Liver (tissue), 9 donors: ENCODE results near the gene CDIPT. TPM values are rescaled to one million over a fixed set of nuclear protein-coding genes. Genes with fewer than 3 reads are reported as not detected.
A peak's percentile ranks its signal among the peaks of the same experiment; 100 is the strongest.

Experiments used
- DNase-seq: peaks from one replicate; pipeline ENCODE4 v3.0.0-alpha.2; 2017; ENCODE audit warnings: low spot score
- H3K27ac ChIP-seq, 2 donors: one replicate each; pipeline ENCODE4 v1.7.0; 2013; ENCODE audit warnings: inconsistent platforms in 2 of 2, low read length in 2 of 2, control low read depth in 1 of 2, low read depth in 1 of 2, mild to moderate bottlenecking in 1 of 2
- H3K27me3 ChIP-seq, 4 donors: one replicate each; pipeline versions ENCODE4 v1.6.1 to v1.7.0; 2013; ENCODE audit warnings: low read length in 3 of 4, inconsistent platforms in 1 of 4, mild to moderate bottlenecking in 1 of 4, moderate library complexity in 1 of 4; ENCODE audit not compliant: control insufficient read depth in 4 of 4, insufficient read depth in 4 of 4
- H3K36me3 ChIP-seq, 4 donors: one replicate each; pipeline versions ENCODE4 v1.6.1 to v1.7.0; 2013; ENCODE audit warnings: low read length in 3 of 4, mild to moderate bottlenecking in 3 of 4, low read depth in 1 of 4, moderate library complexity in 1 of 4; ENCODE audit not compliant: control insufficient read depth in 4 of 4, insufficient read depth in 3 of 4
- H3K4me1 ChIP-seq, 4 donors: one replicate each; pipeline versions ENCODE4 v1.6.1 to v1.7.0; 2013; ENCODE audit warnings: low read length in 3 of 4, mild to moderate bottlenecking in 3 of 4, moderate library complexity in 1 of 4; ENCODE audit not compliant: control insufficient read depth in 4 of 4, insufficient read depth in 4 of 4
- H3K4me3 ChIP-seq, 3 donors: one replicate each; pipeline versions ENCODE4 v1.6.1 to v1.7.0; 2013; ENCODE audit warnings: low read length in 3 of 3, control low read depth in 1 of 3, low read depth in 1 of 3, mild to moderate bottlenecking in 1 of 3
- H3K9ac ChIP-seq, 2 donors: one replicate each; pipeline ENCODE4 v1.7.0; 2013; ENCODE audit warnings: low read length in 2 of 2, mild to moderate bottlenecking in 2 of 2, moderate library complexity in 2 of 2, control low read depth in 1 of 2, low read depth in 1 of 2
- H3K9me3 ChIP-seq, 4 donors: one replicate each; pipeline versions ENCODE4 v1.6.1 to v1.7.0; 2013; ENCODE audit warnings: low read length in 3 of 4; ENCODE audit not compliant: control insufficient read depth in 4 of 4
- EGR1 ChIP-seq, 2 donors: IDR thresholded peaks; 2 replicates each; pipeline ENCODE4 v1.6.1; 2016 to 2018; ENCODE audit warnings: antibody characterized with exemption in 2 of 2, low read depth in 2 of 2
- FOXA1 ChIP-seq: IDR thresholded peaks from 2 replicates; pipeline ENCODE4 v1.6.1; 2016; ENCODE audit warnings: antibody characterized with exemption
- FOXA2 ChIP-seq: IDR thresholded peaks from 2 replicates; pipeline ENCODE4 v1.6.1; 2016; ENCODE audit warnings: antibody characterized with exemption
- GABPA ChIP-seq, 2 donors: IDR thresholded peaks in 1 of 2; conservative IDR thresholded peaks in 1 of 2; 2 replicates each; pipeline ENCODE4 v1.6.1; 2016; ENCODE audit warnings: antibody characterized with exemption in 2 of 2, mild to moderate bottlenecking in 1 of 2, moderate library complexity in 1 of 2
- HNF4A ChIP-seq, 2 donors: conservative IDR thresholded peaks; 2 replicates each; pipeline ENCODE4 v1.6.1; 2016; ENCODE audit warnings: antibody characterized with exemption in 2 of 2, mild to moderate bottlenecking in 2 of 2
- HNF4G ChIP-seq: IDR thresholded peaks from 2 replicates; pipeline ENCODE4 v1.6.1; 2016; ENCODE audit warnings: antibody characterized with exemption
- JUND ChIP-seq, 2 donors: IDR thresholded peaks; 2 replicates each; pipeline ENCODE4 v1.6.1; 2016; ENCODE audit warnings: antibody characterized with exemption in 2 of 2
- NR2F2 ChIP-seq: IDR thresholded peaks from 2 replicates; pipeline ENCODE4 v1.6.1; 2016; ENCODE audit warnings: antibody characterized with exemption
- RAD21 ChIP-seq, 2 donors: IDR thresholded peaks; 2 replicates each; pipeline ENCODE4 v1.6.1; 2016; ENCODE audit warnings: antibody characterized with exemption in 2 of 2, mild to moderate bottlenecking in 2 of 2
- RXRA ChIP-seq, 2 donors: IDR thresholded peaks; 2 replicates each; pipeline ENCODE4 v1.6.1; 2017 to 2018; ENCODE audit warnings: antibody characterized with exemption in 2 of 2, mild to moderate bottlenecking in 1 of 2
- SP1 ChIP-seq: IDR thresholded peaks from 2 replicates; pipeline ENCODE4 v1.6.1; 2018; ENCODE audit warnings: antibody characterized with exemption, mild to moderate bottlenecking
- TAF1 ChIP-seq: conservative IDR thresholded peaks from 2 replicates; pipeline ENCODE4 v1.6.1; 2016; ENCODE audit warnings: antibody characterized with exemption, mild to moderate bottlenecking
- YY1 ChIP-seq: IDR thresholded peaks from 2 replicates; pipeline ENCODE4 v1.6.1; 2016; ENCODE audit warnings: antibody characterized with exemption, mild to moderate bottlenecking
- WGBS: extraction: QIAGEN DNeasy Blood & Tissue Kit; methylation state at CpG from one replicate; pipeline ENCODE4 v1.1.7; 2013; 5-methylcytosine and 5-hydroxymethylcytosine counted together
- polyA plus RNA-seq, 2 donors: library from polyadenylated mRNA; stranded (reverse) in 1 of 2; unstranded in 1 of 2; fragments of 200-250 nt in 1 of 2; fragments of >200 nt in 1 of 2; fragmentation: Nextera tagmentation in 1 of 2; extraction: Ambion mirVana in 1 of 2; gene quantifications; one replicate each; pipeline versions ENCODE4 v1.2.1 to v1.2.3, GENCODE V29; 2013 to 2015
- total RNA-seq, 2 donors: library from RNA; depleted of rRNA; stranded (reverse); fragments of >200 nt; gene quantifications; one replicate each; pipeline ENCODE4 v1.2.3, GENCODE V29; 2014
- TF ChIP-seq, protein P1 (sequence below): IDR thresholded peaks from 2 replicates; pipeline ENCODE4 v1.6.1; 2016; ENCODE audit warnings: antibody characterized with exemption, mild to moderate bottlenecking
- TF ChIP-seq, protein P2 (sequence below): IDR thresholded peaks from 2 replicates; pipeline ENCODE4 v1.6.1; 2016; ENCODE audit warnings: antibody characterized with exemption
- TF ChIP-seq, protein P3 (sequence below): IDR thresholded peaks from 2 replicates; pipeline ENCODE4 v1.6.1; 2016; ENCODE audit warnings: antibody characterized with exemption
- TF ChIP-seq, protein P4 (sequence below): IDR thresholded peaks from 2 replicates; pipeline ENCODE4 v1.6.1; 2016; ENCODE audit warnings: antibody characterized with exemption
- donor health status: healthy.
- donor health status: healthy.
- donor health status: healthy.
- donor health status: healthy.
- donor health status: healthy.

CDIPT gene
- total and polyA plus RNA-seq, 4 donors = 31.4 to 102 (median 38.4) TPM

- H3K4me3 ChIP-seq = no peak overlapping the region
- 79% methylated on average over 15 of the region's 15 CpGs for WGBS
Observed at GRCh38 chr16:29819506-29819905, 43.5 kb downstream of the CDIPT start.

DNA sequence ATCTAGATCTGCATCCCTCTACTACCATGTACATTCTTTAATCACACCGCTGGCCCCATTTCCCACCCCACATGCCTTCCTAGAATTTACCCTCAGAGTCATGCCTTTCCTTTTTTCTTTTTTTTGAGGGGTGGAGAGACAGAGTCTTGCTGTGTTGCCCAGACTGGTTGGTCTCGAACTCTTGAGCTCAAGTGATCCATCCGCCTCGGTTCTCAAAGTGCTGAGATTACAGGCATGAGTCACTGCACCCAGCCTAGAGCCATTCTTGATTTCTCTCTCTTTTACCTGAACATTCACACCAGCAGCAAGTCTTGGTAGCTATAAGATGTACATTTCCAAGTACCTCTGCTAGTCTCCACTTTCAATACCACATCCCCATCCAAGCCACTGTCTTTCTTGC, 44.9 kb downstream of the CDIPT start:
- Histone ChIP-seq H3K4me1 (peaks cover 14 to 55% (median 40%) of the 10 kb centered on the region in 4 donors), H3K27me3 (no peaks in the 10 kb centered on the region), H3K4me3 (no peak overlapping the region), H3K9me3 (no peaks in the 10 kb centered on the region), H3K36me3 (peaks cover 0 to 9% (median 0%) of the 10 kb centered on the region in 4 donors), H3K9ac (no peak overlapping the region), H3K27ac (no peak overlapping the region)
- WGBS = 94% methylated on average over 4 of the region's 4 CpGs
- TF ChIP-seq JUND (IDR thresholded peaks at IDR 0.05) (no peak), HNF4A (conservative IDR thresholded peaks at IDR 0.05) (no peak), RAD21 (IDR thresholded peaks at IDR 0.05) (no peak), TAF1 (no peak), RXRA (IDR thresholded peaks at IDR 0.05) (no peak), FOXA1 (no peak), EGR1 (IDR thresholded peaks at IDR 0.05; ENCODE audit: low read depth in 2 of 2) (no peak), HNF4G (no peak), GABPA (IDR thresholded peaks at IDR 0.05 in 1 of 2, conservative IDR thresholded peaks at IDR 0.05 in 1 of 2) (no peak), SP1 (no peak), FOXA2 (no peak), NR2F2 (no peak)
- TF ChIP-seq, protein P1, sequence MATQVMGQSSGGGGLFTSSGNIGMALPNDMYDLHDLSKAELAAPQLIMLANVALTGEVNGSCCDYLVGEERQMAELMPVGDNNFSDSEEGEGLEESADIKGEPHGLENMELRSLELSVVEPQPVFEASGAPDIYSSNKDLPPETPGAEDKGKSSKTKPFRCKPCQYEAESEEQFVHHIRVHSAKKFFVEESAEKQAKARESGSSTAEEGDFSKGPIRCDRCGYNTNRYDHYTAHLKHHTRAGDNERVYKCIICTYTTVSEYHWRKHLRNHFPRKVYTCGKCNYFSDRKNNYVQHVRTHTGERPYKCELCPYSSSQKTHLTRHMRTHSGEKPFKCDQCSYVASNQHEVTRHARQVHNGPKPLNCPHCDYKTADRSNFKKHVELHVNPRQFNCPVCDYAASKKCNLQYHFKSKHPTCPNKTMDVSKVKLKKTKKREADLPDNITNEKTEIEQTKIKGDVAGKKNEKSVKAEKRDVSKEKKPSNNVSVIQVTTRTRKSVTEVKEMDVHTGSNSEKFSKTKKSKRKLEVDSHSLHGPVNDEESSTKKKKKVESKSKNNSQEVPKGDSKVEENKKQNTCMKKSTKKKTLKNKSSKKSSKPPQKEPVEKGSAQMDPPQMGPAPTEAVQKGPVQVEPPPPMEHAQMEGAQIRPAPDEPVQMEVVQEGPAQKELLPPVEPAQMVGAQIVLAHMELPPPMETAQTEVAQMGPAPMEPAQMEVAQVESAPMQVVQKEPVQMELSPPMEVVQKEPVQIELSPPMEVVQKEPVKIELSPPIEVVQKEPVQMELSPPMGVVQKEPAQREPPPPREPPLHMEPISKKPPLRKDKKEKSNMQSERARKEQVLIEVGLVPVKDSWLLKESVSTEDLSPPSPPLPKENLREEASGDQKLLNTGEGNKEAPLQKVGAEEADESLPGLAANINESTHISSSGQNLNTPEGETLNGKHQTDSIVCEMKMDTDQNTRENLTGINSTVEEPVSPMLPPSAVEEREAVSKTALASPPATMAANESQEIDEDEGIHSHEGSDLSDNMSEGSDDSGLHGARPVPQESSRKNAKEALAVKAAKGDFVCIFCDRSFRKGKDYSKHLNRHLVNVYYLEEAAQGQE = no peak
- TF ChIP-seq, protein P2, sequence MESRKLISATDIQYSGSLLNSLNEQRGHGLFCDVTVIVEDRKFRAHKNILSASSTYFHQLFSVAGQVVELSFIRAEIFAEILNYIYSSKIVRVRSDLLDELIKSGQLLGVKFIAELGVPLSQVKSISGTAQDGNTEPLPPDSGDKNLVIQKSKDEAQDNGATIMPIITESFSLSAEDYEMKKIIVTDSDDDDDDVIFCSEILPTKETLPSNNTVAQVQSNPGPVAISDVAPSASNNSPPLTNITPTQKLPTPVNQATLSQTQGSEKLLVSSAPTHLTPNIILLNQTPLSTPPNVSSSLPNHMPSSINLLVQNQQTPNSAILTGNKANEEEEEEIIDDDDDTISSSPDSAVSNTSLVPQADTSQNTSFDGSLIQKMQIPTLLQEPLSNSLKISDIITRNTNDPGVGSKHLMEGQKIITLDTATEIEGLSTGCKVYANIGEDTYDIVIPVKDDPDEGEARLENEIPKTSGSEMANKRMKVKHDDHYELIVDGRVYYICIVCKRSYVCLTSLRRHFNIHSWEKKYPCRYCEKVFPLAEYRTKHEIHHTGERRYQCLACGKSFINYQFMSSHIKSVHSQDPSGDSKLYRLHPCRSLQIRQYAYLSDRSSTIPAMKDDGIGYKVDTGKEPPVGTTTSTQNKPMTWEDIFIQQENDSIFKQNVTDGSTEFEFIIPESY = no peak
- TF ChIP-seq, protein P3, sequence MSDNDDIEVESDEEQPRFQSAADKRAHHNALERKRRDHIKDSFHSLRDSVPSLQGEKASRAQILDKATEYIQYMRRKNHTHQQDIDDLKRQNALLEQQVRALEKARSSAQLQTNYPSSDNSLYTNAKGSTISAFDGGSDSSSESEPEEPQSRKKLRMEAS = no peak
- no peak for DNase-seq

More at GRCh38 chr16:29819506-29819905, 43.5 kb downstream of the CDIPT start:
- DNase-seq = no peak
- Histone ChIP-seq H3K36me3 (peaks cover 0 to 9% (median 0%) of the 10 kb centered on the region in 4 donors), H3K9me3 (no peaks in the 10 kb centered on the region), H3K27me3 (no peaks in the 10 kb centered on the region), H3K4me1 (peaks cover 15 to 58% (median 42%) of the 10 kb centered on the region in 4 donors), H3K9ac (no peak overlapping the region), H3K27ac (peak overlapping the region in 1 of 2 donors; percentile 86)
- TF ChIP-seq EGR1 (IDR thresholded peaks at IDR 0.05; ENCODE audit: low read depth in 2 of 2) (no peak), YY1 (no peak), TAF1 (no peak), FOXA2 (no peak), RXRA (IDR thresholded peaks at IDR 0.05) (no peak), SP1 (no peak)
- TF ChIP-seq, protein P2 = no peak
- TF ChIP-seq, protein P4, sequence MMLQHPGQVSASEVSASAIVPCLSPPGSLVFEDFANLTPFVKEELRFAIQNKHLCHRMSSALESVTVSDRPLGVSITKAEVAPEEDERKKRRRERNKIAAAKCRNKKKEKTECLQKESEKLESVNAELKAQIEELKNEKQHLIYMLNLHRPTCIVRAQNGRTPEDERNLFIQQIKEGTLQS = no peak
- TF ChIP-seq, protein P1 = no peak
